ENCODE results near the gene DLGAP4. TPM values are rescaled to one million over a fixed set of nuclear protein-coding genes. Genes with fewer than 3 reads are reported as not detected.

The DLGAP4 gene
- total RNA-seq, 1 donor from 2014 or later, result 99.1 TPM

DNA sequence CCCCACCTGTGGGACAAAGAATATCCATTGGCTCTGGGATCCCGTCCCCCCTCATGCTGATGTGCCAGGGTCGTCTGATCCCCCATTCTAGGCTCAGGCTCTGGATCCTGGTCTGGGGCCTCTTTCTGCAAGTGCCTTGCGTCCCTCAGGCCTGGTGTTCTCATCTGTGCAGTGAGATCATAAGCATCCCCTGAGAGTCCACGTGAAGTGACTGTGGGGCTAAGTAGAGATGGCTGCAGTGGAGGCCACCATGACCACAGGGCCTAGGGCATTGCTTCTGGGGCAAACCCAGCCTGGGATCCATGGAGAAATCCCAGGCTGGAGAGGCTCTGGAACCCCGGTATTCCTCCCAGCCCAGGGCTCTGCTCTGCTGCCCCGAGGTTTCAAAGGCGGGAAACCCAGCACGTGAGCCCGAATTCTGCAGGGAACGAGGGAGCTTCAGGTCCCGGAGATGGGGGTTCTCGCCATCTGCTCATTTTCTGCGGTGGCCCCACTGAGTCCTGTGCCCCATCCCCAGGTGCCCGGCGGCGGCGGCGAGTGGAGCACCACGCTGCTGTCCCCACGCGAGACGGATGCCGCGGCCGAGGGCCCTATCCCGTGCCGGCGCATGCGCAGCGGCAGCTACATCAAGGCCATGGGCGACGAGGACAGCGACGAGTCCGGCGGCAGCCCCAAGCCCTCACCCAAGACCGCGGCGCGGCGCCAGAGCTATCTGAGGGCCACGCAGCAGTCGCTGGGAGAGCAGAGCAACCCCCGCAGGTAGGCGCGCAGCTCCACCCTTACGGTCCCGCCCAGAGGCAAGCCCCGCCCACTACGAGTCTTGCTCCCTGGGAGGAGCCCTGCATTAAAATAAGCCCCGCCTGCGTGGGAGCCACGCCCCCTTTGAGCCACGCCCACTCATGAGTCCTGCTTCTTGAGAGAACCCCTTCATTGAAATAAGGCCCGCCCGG, 129.7 kb downstream of the DLGAP4 start:
- DNase-seq (ENCODE audit: low spot score in 2 of 2, unreplicated experiment in 2 of 2), result peak; percentile 47 to 72
- peak overlapping the region; percentile 20 for H3K4me3 Mint-ChIP-seq
- TF ChIP-seq, protein P1, sequence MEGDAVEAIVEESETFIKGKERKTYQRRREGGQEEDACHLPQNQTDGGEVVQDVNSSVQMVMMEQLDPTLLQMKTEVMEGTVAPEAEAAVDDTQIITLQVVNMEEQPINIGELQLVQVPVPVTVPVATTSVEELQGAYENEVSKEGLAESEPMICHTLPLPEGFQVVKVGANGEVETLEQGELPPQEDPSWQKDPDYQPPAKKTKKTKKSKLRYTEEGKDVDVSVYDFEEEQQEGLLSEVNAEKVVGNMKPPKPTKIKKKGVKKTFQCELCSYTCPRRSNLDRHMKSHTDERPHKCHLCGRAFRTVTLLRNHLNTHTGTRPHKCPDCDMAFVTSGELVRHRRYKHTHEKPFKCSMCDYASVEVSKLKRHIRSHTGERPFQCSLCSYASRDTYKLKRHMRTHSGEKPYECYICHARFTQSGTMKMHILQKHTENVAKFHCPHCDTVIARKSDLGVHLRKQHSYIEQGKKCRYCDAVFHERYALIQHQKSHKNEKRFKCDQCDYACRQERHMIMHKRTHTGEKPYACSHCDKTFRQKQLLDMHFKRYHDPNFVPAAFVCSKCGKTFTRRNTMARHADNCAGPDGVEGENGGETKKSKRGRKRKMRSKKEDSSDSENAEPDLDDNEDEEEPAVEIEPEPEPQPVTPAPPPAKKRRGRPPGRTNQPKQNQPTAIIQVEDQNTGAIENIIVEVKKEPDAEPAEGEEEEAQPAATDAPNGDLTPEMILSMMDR (IDR thresholded peaks at IDR 0.05; ENCODE audit: unreplicated experiment), result no peak
- no peaks in the 10 kb centered on the region for H3K9me3 Mint-ChIP-seq
- H3K27ac Mint-ChIP-seq, result no peak overlapping the region
- peaks cover 22% of the 10 kb centered on the region for H3K27me3 Mint-ChIP-seq (ENCODE audit: low read depth)
- no peaks in the 10 kb centered on the region for H3K4me1 Mint-ChIP-seq
- no peaks in the 10 kb centered on the region for H3K36me3 Mint-ChIP-seq

DNA sequence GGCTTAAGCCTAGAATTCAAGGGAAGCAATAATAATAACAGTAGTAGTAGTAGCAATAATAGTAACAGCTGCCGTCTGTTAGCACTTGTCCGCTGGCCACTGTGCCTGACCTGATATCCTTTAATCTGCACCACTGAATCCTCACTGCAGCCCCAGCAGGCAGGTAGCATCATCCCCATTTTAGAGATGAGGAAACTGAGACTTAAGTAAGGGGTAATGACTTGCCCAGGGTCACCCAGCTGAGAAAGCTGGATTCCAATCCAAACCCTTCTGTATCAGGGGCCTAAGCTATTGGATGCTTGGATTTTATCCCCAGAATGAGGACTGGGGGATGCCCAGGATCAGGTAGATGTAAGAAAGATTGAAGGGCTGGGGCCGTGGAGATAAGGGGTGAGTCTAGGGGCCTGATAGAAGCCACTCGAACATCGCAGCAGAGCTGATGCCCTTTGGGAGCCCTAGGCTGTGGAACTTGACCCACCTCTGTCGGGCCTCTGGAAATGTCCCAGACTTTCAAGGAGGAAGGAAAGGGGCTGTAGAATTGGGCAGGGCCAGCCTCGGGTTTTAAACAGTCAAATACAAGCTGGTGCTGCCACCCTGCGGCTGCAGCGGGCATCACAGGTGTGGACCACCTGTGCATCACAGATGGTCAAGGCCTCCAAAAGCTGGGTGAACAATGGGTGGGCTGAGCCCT, 133.0 kb downstream of the DLGAP4 start:
- Mint-ChIP-seq H3K4me1 (no peaks in the 10 kb centered on the region), H3K4me3 (no peak overlapping the region), H3K36me3 (no peaks in the 10 kb centered on the region), H3K27ac (no peak overlapping the region), H3K9me3 (no peaks in the 10 kb centered on the region), H3K27me3 (ENCODE audit: low read depth) (peaks cover 21% of the 10 kb centered on the region)
- peak; percentile 47 to 86 for DNase-seq (ENCODE audit: low spot score in 2 of 2, unreplicated experiment in 2 of 2)
- TF ChIP-seq, protein P1 (IDR thresholded peaks at IDR 0.05; ENCODE audit: unreplicated experiment), result peak; percentile 92

DNA sequence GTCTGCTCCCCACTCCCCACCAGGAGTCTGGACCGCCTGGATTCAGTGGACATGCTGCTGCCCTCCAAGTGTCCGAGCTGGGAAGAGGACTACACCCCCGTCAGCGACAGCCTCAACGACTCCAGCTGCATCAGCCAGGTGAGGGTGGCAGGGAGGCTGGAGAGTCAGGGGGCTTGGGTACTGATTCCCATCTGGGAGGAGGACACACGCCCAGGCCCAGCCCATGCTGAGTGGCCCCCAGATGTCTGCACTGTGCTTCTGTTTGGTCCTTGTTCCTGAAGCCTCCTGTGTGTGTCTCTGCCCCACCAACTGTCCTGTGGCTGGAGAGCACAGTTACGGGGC, 133.6 kb downstream of the DLGAP4 start:
- no peaks in the 10 kb centered on the region for H3K4me1 Mint-ChIP-seq
- peaks cover 16% of the 10 kb centered on the region for H3K27me3 Mint-ChIP-seq (ENCODE audit: low read depth)
- H3K36me3 Mint-ChIP-seq, result no peaks in the 10 kb centered on the region
- no peak overlapping the region for H3K4me3 Mint-ChIP-seq
- no peak for DNase-seq (ENCODE audit: low spot score in 2 of 2, unreplicated experiment in 2 of 2)
- TF ChIP-seq, protein P1 (IDR thresholded peaks at IDR 0.05; ENCODE audit: unreplicated experiment), result no peak
- no peak overlapping the region for H3K27ac Mint-ChIP-seq
- H3K9me3 Mint-ChIP-seq, result no peaks in the 10 kb centered on the region

DNA sequence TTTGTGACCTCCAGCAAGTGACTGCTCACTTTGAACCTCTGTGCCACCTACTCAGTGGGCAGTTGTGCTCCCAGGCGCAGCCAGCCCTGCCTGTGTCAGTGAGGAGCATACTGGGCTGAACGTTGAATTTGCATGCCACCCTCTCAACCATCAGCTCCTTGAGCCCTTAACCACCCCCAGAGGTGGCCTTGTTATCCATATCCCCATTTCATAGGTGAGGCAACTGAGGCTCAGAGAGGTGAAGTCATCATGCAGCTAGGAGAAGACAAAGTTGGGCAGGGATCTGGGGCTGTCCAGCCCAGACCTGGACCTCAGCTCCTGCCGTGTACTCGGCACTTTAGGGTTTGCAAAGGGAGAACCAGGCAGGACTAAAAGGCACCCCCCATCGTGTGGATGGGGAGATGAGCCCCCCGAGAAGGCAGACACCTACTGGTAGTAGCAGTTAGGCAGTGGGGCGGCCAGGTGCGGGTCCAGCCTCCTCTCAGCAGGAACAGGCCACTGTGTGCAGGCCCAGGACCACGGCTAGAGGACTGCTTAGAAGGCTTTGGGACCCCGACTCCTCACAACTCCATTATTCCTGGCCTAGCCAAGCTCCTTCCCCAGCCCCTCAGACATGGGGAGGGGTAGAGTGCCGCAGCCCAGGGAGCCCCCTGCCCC, 134.4 kb downstream of the DLGAP4 start:
- H3K27ac Mint-ChIP-seq, result no peak overlapping the region
- DNase-seq (ENCODE audit: low spot score in 2 of 2, unreplicated experiment in 2 of 2), result no peak
- H3K4me1 Mint-ChIP-seq, result no peaks in the 10 kb centered on the region
- no peaks in the 10 kb centered on the region for H3K36me3 Mint-ChIP-seq
- peaks cover 11% of the 10 kb centered on the region for H3K27me3 Mint-ChIP-seq (ENCODE audit: low read depth)
- H3K9me3 Mint-ChIP-seq, result no peaks in the 10 kb centered on the region
- no peak overlapping the region for H3K4me3 Mint-ChIP-seq
- TF ChIP-seq, protein P1 (IDR thresholded peaks at IDR 0.05; ENCODE audit: unreplicated experiment), result no peak

DNA sequence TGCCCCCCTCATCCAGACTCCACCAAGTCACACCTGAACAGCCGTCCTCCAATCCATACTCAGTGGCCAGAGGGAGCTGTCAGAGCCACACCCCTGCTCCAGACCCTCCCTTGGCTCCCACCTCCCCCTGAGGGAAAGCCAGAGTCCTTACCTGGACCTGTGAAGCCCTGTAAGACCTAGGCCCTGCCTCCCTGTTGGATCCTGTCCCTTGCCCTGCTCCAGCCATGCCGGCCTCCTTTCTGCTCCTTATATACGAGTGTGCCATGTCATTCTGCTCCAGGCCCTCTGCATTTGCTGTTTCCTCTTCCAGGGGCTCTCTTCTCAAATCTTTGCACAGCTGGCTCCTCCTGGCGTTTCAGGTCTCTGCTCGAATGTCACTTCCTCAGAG, 134.9 kb downstream of the DLGAP4 start:
- Mint-ChIP-seq H3K9me3 (no peaks in the 10 kb centered on the region), H3K27ac (no peak overlapping the region), H3K4me1 (no peaks in the 10 kb centered on the region), H3K4me3 (no peak overlapping the region), H3K27me3 (ENCODE audit: low read depth) (peaks cover 8% of the 10 kb centered on the region), H3K36me3 (no peaks in the 10 kb centered on the region)
- TF ChIP-seq, protein P1 (IDR thresholded peaks at IDR 0.05; ENCODE audit: unreplicated experiment), result no peak
- DNase-seq (ENCODE audit: low spot score in 2 of 2, unreplicated experiment in 2 of 2), result no peak

All from mesothelial cell of epicardium (in vitro differentiated cells).